Right ventricle myocardium inferior (tissue), 1 donor: ENCODE results near the gene B3GNT7. TPM values are rescaled to one million over a fixed set of nuclear protein-coding genes. Genes with fewer than 3 reads are reported as not detected.

ENCODE experiments used
- ATAC-seq: fragments of 200-7000 bp; cut with Tn5 transposase; one replicate; pipeline ENCODE4 v1.9.1; 2020; ENCODE audit warnings: mild to moderate bottlenecking, moderate library complexity
- DNase-seq: peaks from one replicate; pipeline ENCODE4 v3.0.0; 2021; ENCODE audit errors: missing footprints
- intact Hi-C: fragments of 100-400 bp; cut with DNase I; formaldehyde crosslinking; loops from one replicate; pipeline ENCODE4 v1.11.0; 2022
- microRNA-seq: library from miRNA; unstranded; fragments of <30 nt; microRNA quantifications from one replicate; pipeline ENCODE4 v1.2.0, GENCODE V29; 2020
- total RNA-seq: library from RNA; stranded (reverse); fragmentation: NEBNext Ultra II Directional; extraction: Animal tissue kit (Norgen Biotek cat#: 25700); gene quantifications from one replicate; pipeline ENCODE4 v1.2.1, GENCODE V29; 2021
- donor health status: DM: no; HTN: yes; CAD: no; lungs with severe emphysema.

B3GNT7 gene
- total RNA-seq, 1 donor from 2014 or later: 9.1 TPM

DNA sequence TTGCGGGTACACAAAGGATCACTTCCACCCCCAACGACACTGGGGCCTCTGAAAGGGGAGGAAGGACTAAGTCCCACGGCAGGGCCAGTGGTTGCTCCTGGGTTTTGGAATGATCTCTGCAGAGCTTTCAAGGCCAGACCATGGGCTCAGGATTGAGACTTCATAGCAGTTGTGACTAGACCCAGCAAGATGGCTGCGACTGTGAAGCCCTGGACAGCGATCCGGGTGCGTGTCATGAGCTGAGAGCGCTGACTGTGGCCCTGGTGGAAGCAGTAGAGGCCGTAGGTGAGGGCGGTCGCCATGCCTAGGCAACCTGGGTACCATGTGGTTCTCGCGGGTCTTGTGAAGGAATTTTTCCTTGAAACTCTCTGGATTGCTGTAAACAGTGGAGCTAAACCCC, 41.4 kb downstream of the B3GNT7 start:
- DNase-seq (no peak), ATAC-seq (no peak)
- intact Hi-C loops: no loop called here

DNA sequence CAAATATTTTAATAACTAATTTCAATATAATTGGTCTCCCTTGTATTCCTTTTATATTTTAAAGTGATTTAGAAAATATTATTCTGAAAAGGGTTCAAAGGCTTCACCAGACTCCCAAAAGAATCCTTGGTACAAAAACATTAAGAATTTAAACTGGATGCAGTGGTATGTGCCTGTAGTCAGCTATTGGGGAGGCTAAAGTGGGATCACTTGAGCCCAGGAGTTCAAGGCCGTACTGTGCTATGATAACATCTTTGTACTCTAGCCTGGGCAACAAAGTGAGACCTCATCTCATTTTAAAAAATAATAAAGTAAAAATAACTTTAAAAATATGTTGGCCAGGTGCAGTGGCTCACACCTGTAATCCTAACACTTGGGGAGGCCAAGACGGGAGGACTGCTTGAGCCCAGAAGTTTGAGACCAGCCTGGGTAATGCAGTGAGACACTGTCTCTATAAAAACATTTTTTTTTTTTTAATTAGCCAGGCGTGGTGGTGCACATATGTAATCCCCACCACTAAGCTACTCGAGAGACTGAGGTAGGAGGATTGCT, 54.1 kb downstream of the B3GNT7 start:
- intact Hi-C loops: no loop called here
- no peak for ATAC-seq
- DNase-seq: no peak

DNA sequence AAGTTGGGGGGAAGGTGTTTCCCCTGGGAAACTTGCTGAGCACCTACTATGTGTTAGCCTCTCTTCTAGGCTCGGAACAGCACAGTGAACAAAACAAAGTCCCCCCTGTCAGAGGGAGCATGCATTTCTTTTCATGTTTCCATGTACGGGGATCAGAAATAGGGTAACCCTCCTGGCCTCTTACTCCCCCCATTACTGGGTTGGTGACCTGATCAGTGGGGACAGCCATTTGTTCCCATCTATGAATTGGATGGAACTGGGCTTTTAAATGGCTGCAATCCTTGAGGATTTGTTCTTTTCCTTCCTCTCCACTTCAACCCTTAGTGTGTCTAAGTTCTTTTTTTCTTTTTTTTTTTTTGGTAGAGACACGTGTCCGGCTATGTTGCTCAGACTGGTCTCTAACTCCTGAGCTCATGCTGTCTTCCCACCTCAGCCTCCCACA, 55.1 kb downstream of the B3GNT7 start:
- intact Hi-C loops: no loop called here
- DNase-seq: no peak
- no peak for ATAC-seq

Small RNA genes within 50 kb of the gene (microRNA-seq; reads per million reads assigned to microRNA genes)
- gene MIR4777: not detected

Other genes starting within 250 kb of the B3GNT7 start
- gene ARMC9, start 197.1 kb upstream of the B3GNT7 start, total RNA-seq: 1.7 TPM
- gene NCL, start 68.8 kb downstream of the B3GNT7 start, total RNA-seq: 218 TPM
- gene NMUR1, start 134.7 kb downstream of the B3GNT7 start, total RNA-seq: 0.38 TPM
- not detected for gene TEX44, start 197.2 kb downstream of the B3GNT7 start, total RNA-seq